Epidermal melanocyte (primary cell): ENCODE results near the gene TNFRSF25.

ENCODE experiments used
- DNase-seq: peaks from one replicate; pipeline ENCODE4 v3.0.0; 2011; ENCODE audit warnings: low spot score; ENCODE audit not compliant: insufficient read length

TNFRSF25 gene, protein sequence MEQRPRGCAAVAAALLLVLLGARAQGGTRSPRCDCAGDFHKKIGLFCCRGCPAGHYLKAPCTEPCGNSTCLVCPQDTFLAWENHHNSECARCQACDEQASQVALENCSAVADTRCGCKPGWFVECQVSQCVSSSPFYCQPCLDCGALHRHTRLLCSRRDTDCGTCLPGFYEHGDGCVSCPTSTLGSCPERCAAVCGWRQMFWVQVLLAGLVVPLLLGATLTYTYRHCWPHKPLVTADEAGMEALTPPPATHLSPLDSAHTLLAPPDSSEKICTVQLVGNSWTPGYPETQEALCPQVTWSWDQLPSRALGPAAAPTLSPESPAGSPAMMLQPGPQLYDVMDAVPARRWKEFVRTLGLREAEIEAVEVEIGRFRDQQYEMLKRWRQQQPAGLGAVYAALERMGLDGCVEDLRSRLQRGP

DNA sequence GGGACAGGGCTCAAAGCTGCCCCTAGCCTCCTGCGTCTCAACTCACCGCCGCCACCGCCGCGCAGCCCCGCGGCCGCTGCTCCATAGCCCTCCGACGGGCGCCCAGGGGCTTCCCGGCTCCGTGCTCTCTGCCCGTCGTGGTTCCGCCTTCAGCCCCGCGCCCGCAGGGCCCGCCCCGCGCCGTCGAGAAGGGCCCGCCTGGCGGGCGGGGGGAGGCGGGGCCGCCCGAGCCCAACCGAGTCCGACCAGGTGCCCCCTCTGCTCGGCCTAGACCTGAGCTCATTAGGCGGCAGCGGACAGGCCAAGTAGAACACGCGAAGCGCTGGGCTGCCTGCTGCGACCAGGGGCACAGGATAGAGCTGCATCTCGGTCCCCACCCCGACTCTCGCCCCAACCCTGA lies at the start of gene TNFRSF25:
Gene TNFRSF25 (minus strand): TSS at position 151 of the 400 bp plus-strand sequence. CDS start 66 bp downstream, at position 85.
- no peak for DNase-seq

DNA sequence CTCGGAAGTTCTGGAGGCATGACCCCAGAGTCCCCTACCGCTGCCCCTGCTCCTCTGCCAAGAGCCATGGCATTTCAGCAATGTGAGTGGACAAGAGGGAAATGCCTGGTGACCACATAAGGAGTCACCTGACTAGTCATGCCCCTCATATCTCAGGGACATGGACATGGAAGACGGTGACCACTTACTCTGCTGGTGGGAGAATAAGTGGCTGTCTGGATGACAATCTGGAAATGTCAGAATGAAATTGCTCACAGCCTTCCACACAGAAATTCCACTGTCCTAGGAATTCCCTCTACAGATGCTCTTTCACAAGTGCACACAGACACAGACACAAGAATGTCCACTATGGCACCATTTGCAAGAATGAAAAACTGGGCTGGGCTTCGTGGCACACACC lies 49.8 kb upstream of the TNFRSF25 start:
- DNase-seq, result no peak

DNA sequence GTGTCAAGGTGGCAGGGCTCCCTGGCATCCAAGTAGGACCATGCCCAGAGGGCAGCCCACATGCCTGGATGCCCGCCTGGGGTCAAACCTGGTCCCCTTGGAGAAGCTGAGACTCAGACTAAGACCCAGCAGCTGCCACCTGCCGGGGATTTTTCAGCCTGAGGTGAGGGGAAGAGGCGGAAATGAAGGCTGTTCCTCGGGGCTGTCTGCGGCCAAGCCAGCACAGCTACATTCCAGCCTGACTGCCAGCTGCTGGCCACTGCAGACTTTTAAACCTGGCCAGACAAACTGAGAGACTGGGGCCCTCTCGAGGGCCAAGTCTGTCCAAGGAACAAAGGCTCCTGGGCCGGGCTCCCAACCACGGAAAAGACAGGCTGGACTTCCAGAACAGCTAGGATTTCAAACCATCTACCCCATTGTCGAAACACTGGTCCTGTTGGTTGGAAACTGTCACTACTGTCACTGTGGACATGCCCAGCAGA lies 47.4 kb upstream of the TNFRSF25 start:
- DNase-seq, result no peak

DNA sequence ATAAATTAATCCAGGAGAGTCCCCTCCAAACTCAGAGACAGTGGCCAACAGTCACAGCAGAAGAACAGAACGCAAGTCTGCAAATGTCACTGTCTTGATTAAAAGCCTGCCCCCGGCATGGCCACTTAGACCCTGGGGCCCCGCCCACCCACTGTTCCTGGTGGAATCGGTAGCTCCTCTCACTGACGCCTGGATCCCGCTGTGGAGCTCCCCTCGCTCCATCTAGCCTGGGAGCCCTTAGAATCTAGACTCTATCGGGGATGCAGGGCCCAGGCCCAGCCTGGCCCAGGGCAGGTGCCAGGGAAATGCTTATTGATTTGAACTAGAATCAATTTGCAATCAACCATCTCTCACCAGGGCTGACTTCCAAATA lies 46.9 kb upstream of the TNFRSF25 start:
- peak; percentile 0 for DNase-seq

DNA sequence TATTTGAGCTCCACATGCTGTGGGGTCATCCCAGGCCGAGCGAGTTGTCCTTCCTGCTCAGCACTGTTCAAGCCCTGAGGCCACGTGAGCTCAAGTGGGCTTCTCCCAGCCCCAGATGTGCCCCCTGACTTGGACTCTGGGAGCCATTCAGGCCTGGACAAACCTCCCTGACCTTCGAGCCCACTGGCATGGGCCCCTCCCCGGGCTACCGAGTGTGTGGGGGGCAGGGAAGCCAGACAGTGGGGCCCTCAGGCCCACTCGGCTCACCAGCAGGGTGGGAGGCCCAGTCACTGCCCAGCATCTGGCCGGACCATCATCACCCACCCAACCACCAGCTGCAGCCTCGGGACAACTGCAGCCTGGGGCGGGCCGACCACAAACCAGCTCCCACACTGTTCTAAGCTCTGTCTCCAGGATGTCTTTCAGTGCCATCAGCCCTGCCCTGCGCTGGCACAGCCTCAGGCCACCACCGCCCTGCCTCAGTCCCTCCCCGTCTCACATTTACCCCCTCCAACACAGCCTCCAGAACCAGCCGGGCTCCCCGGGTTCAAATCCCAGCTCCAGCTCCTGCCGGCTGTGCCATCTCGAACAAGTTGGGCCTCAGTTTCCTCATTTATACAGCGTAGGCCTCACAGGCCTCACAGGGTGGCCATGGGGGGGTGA lies 46.4 kb upstream of the TNFRSF25 start:
- no peak for DNase-seq

DNA sequence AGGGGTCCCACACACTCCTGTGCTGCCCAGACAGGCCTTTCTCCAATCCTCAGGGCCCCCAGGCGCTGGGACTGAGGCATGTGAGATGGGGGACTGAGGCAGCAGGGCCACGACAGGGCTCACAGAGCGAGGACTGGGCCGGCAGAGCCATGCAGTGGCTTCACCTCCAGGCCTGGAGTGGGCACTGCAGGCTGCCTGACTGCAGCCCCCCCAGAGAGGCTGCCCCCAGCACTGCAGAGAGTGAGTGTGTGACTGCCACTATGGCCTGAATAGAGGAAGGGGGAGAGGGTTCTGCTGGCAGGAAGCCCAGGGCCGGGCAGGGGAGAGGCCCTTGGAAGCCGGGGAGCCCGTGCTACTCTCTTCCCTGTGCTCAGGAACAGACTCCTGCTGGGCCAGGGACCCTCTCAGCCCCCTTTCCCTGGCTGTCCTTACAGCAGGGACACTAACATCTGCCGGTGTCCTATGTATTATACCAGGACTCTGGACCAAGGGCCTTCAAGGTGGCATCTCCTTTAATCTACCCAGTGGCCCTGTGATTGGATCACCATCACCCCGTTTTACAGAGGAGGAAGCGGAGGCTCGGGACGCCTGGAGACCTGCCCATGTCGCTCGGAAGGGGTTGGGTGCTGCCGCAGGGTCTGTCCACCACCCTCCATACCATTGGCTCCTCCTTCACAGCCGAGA lies 45.7 kb upstream of the TNFRSF25 start:
- DNase-seq, result no peak

DNA sequence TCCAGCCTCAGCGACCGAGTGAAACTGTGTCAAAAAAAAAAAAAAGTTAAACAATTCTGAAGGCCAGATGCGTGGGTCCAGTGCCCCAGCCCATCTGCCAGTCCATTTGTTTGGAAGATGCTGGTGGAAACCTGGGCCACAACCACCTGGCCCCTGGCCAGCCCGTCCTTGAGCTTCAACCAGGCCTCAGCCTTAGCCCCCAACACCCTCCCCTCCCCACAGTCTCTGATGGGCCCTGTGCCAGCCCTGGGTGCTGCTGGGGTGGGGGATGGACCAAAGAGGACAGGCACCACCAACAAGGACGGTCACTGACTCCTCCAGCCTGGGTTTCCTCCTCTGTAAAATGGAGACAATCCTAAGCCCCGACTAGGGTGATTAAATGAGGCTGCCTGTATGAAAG lies 45.1 kb upstream of the TNFRSF25 start:
- no peak for DNase-seq

DNA sequence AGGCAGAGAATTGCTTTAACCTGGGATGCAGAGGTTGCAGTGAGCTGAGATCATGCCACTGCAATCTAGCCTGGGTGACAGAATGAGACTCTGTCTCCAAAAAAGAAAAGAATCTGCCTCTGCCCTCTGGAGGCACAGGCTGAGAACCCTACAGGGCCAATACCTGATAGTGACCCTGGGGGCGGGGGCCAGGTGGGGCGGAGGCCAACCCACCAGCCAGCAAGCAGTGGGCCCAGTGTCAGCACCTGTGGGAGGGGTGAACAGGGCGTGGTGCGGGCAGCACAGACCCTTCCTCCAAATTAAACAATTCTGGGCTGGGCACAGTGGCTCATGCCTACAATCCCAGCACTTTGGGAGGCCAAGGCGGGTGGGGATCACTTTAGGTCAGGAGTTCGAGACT lies 44.5 kb upstream of the TNFRSF25 start:
- no peak for DNase-seq

DNA sequence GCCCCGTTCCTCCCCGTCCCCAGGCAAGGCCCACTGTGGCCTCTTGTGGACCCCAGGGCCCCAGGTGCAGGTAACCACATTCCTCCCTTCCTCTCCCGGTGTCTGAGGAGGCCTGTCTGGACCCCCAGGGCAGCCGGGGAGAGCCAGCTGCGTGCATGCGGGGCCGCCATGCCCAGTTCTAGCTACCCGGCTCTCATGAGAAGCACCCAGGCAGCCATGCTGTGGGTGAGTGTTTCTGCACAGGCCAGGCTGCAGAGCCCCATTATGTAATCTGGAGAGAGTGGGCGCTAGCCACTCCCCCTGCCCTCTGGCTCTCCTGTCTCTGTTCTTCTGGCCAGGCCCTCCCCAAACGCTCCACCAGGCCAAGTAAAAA lies 43.9 kb upstream of the TNFRSF25 start:
- DNase-seq, result no peak

DNA sequence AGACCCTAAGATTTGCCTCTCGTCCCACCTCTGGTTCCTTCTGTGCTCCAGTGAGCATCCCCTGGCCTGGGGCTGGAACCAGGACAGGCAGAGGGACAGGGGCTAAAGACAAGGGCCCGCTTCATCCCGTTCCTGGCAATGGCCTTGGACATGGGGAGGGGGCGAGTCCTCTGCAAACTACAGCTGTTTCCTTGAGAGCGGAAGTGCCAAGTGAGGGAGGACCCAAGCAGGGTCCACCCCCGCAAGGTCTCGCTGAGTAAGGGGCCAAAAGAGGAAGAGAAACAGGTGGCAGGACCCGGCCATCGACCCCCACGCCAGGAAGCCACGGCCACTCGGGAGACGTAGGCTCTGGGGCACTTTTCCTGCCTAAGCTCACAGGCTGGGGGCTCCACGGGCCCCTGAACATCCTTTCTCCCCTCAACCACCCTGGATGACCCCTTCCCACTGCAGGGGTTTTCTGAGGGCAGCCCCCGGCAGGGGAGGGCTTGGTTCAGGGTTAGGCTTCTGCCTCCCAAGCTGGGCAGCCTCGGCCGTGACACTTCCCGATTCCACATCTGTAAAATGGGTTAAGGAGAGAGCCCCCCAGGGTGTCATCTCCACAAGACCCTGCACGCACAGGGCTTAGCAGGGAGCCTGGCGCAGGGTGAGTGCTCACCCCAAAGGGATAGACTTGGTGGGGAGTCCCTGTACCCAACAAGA lies 43.4 kb upstream of the TNFRSF25 start:
- DNase-seq, result no peak

DNA sequence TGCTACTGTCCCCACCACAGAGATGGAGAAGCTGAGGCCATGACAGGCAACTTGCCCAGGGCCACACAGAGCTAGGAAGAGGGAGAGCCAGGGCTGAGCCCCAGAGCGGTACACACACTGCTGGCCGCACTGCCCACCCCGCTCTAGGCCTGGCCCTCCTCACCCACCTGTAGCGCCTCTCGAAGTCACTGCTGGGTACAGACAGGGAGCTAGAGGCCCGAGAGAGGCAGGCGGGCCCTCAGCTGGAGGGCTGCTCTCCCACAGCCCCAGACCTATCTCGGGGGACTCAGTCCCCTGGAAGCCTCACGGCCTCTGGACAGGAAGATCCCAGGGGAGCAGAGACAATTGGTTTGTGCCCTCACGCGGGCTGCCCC lies 42.8 kb upstream of the TNFRSF25 start:
- DNase-seq, result no peak

DNA sequence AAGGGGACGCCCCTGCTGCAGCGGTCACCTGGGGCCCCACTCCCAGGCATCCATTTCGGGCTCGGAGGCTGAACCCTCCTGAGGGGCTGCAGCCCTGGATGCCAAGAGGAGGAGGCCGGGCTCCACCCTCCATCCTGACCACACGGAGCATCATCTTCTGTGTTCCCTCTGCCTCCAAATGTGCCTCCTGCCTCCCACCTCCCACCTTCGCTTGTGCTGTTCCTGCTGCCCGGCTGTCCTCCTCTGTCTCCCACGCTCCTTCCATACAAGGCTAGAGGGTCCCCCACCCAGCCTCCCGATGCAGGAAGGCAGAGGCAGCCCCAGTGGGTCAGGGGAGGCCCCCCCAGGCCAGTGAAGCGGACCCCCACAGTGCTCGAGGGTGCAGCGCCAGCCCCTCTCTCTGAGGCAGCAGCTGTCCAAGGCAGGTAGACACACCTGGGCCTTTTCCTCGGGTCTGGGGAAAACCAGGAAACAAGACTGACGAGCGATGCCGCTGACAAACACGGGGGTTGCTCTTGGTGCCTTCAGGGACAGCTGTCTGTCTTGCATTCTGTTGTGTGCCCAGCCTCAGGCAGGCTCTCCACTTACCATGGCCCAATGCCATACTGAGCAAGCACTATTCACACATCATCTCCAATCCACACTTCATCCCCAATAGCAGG lies 42.3 kb upstream of the TNFRSF25 start:
- DNase-seq, result no peak

DNA sequence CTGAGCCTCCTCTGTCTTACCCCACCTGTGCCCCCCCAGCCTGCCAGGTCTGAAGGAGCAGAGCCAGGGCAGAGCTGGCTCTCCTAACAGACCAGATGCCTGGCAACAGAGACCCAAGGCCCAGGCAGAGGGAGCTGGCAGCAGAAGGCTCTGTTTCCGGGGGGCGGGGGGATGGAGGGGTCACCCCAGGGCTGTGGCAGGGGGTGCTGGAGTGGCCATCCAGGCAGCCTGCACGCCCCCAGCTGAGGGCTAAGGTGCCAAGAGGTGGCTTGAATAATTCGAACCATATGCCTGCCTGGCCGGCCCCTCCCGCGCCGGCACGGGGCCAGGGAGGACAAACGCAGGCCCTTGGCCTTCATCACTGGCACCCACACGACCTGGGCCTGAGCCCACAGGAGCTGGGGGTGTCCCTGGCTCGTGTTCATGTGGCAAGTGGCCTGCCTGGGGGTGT lies 41.5 kb upstream of the TNFRSF25 start:
- no peak for DNase-seq

DNA sequence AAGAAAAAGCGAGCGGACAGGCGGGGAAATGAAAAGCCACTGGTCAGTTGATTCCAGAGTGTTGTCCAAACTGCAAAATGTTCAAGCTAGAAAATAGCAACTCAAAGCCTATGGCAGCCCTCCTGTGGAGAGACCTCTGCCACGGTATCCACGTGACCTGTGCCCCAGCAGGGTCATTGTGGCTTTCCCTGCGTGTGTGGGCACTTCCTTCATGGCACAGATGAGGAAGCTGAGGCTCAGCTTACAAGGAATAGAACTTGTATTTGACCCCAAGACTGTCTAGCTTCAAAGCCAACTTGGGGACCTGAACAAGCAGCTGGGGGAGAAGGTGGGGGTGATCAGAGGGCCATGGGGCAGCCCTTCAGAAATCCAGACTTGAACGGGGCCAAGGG lies 41.1 kb upstream of the TNFRSF25 start:
- DNase-seq, result no peak

DNA sequence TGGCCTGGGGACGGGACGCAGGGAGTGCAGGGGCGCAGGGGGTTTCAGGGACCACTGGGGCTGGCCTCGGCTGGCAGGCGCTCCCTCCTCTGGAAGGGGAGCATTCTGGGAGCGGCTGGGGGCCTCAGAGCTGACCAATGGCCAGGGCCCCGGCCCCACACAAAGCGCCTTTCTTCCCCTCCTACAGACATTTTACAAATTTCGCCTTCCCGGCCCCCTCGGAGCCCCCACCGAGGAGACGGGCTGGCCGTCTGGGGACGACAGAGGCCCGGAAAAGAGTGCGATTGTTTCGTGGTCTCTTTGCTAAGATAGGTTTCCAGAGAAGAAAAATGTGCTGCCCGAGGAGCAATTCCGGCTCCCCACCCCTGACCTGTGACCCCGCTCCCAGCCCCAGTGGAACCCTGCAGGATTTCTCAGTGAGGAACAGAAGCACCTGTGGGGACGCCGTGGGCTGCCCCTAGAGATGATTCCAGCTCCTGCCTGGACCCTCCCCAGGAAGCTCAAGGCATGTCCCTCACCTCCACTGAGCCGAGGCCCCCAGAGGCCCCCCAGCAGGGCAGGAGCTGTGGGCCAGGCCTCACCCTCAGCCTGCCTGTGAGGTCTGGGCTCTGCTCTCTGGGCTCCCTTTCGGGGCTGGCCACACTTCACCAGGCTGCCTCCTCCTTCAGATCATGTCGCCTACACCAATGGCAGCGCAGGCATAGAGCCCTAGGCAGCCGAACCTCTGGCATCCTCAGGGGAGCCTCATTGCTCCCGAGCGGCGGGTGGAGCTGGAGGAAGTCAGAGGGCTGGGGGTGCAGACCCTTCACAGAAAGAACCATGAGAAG lies 40.5 kb upstream of the TNFRSF25 start:
- no peak for DNase-seq

DNA sequence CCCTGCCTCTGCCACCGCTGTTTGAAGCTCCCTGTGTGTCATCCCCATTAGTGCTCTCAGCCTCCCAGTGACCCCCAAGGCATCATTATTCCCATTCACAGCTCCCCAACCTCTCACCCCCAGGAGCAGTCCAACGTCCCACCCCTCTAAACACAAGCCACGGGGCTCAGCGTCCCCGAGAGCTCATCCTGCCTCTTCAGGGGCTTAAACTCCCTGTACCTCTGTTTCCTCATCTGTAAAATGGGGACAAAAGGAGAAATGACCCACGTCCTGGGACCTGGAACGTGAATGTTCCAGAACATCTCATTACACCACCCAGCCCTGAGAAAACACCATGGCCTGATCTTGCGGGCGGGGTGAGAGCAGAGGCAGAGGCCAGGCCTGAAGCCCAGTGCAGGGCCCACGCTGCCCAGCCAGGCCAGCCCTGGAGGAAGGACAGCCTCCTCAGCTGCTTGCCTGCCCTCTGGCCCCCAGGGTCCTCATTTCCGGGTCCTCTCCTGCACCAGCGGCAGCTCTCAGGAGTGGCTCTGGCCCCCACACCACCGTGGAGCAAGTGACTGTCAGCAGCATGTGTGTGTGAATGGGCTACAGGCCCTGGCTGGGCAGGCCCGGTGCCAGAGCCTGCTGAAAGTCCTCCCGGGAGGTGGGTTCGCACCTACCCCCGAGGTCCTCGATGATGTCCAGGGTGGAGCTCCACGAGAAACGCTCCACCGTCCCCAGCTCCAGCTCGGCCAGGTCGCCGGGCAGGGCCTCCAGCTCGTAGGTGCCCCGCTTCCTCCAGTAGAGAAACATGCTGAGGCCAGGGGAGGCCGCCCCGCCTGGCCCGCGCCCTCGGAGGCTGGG lies 39.6 kb upstream of the TNFRSF25 start:
- no peak for DNase-seq

DNA sequence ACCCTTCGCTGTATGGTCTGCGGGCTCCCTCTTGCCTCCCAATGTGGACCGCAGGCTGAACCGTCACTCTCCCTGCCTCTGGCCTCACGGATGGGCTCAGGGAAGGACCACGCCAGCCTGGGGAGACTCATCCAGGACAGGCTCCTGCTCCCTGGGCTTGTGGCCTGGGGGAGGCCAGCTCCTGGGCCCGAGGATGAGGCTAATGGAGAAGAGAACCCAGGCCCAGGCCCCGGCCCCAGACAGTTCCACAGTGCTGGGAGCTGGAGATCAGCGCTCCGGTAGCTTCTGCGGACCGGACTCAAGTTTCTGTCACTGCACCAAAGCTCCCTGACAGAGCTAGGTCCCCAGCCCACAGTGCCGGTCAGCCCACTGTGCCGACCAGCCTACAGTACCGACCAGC lies 38.9 kb upstream of the TNFRSF25 start:
- DNase-seq, result no peak

DNA sequence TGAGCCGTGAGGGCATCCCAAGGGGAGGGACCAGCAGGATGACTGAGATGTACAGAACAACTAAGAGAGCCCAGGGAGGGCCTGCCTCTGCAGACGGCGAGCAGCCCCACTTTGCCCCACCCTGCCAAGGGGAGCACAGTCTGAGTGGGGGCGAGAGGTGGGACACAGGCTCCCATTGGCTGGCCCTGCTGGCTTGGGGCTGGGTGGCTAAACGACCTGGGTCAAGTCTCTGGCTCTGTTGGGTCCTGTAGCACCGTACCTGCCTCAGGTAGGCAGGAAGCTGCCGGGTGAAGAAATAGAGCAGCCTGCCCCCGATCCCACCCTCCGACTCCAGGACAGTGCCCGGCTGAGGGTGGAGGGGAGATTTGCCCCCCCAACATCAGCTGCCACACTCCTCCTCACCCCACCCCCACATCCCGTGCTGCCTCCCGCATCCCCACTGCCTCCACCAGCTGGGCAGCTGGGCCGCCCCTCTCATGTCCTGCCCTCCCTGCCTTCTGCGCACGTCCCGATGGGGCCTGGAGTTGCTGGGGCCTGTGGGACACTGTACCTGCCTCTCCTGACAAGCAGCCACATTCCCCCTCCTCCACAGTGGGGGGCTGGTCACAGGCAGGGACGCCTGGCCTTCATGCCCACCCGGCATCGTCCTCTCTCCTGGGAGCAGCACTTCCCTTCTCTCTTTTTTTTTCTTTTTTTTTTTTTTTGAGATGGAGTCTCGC lies 38.1 kb upstream of the TNFRSF25 start:
- no peak for DNase-seq
